ENCODE measurements around the gene FBXL14. TPM values are rescaled to one million over a fixed set of nuclear protein-coding genes. Genes with fewer than 3 reads are reported as not detected.
A peak's percentile ranks its signal among the peaks of the same experiment; 100 is the strongest.

The FBXL14 gene
- total RNA-seq, 2 donors from 2014 or later: 10.0 to 20.4 TPM

GRCh38 chr12:1539135-1539534 is 55.2 kb downstream of the FBXL14 start:
- no peaks in the 10 kb centered on the region for H3K36me3 ChIP-seq (ENCODE audit: control insufficient read depth, insufficient read depth, low read length)
- H3K27ac ChIP-seq (ENCODE audit: low read depth, low read length): no peak overlapping the region
- Mint-ChIP-seq H3K36me3 (ENCODE audit: low read depth) (peaks cover 4% of the 10 kb centered on the region), H3K27me3 (ENCODE audit: insufficient read depth) (peaks cover 52% of the 10 kb centered on the region), H3K4me3 (no peak overlapping the region), H3K4me1 (no peaks in the 10 kb centered on the region), H3K27ac (no peak overlapping the region), H3K9me3 (peaks cover 10% of the 10 kb centered on the region)
- no peak overlapping the region for H3K4me3 ChIP-seq (ENCODE audit: low read length)
- peaks cover 47% of the 10 kb centered on the region for H3K27me3 ChIP-seq (ENCODE audit: control insufficient read depth, insufficient read depth, low read length, poor library complexity, severe bottlenecking)
- 88 to 98% methylated on average over 4 to 11 of the region's 11 CpGs for WGBS, 2 experiments (ENCODE audit: insufficient coverage in 1 of 2, insufficient read length in 1 of 2)
- no peak overlapping the region for H3K9ac ChIP-seq (ENCODE audit: extremely low read depth, low read length, poor library complexity, severe bottlenecking)
- no peaks in the 10 kb centered on the region for H3K4me1 ChIP-seq (ENCODE audit: control insufficient read depth, insufficient read depth, low read length)
- DNase-seq: no peak
- TF ChIP-seq CTCF (conservative IDR thresholded peaks at IDR 0.05): no peak
- H3K9me3 ChIP-seq (ENCODE audit: control insufficient read depth, low read length): peaks cover 6% of the 10 kb centered on the region

GRCh38 chr12:1536817-1537216 is 57.6 kb downstream of the FBXL14 start:
- no peak for DNase-seq
- no peaks in the 10 kb centered on the region for H3K36me3 Mint-ChIP-seq (ENCODE audit: low read depth)

GRCh38 chr12:1534748-1535147 is 59.6 kb downstream of the FBXL14 start:
- H3K4me3 Mint-ChIP-seq: no peak overlapping the region
- peaks cover 82% of the 10 kb centered on the region for H3K27me3 ChIP-seq (ENCODE audit: control insufficient read depth, insufficient read depth, low read length, poor library complexity, severe bottlenecking)
- H3K4me1 Mint-ChIP-seq: peaks cover 4% of the 10 kb centered on the region

More at GRCh38 chr12:1536817-1537216, 57.6 kb downstream of the FBXL14 start:
- no peak overlapping the region for H3K4me3 ChIP-seq (ENCODE audit: low read length)
- peaks cover 75% of the 10 kb centered on the region for H3K27me3 Mint-ChIP-seq (ENCODE audit: insufficient read depth)
- no peaks in the 10 kb centered on the region for H3K4me1 ChIP-seq (ENCODE audit: control insufficient read depth, insufficient read depth, low read length)
- H3K9ac ChIP-seq (ENCODE audit: extremely low read depth, low read length, poor library complexity, severe bottlenecking): no peak overlapping the region
- WGBS, 2 experiments (ENCODE audit: insufficient coverage in 1 of 2, insufficient read length in 1 of 2): 90 to 92% methylated on average over 3 to 4 of the region's 4 CpGs
- no peaks in the 10 kb centered on the region for H3K9me3 Mint-ChIP-seq
- no peak overlapping the region for H3K27ac Mint-ChIP-seq
- no peak overlapping the region for H3K4me3 Mint-ChIP-seq
- peaks cover 70% of the 10 kb centered on the region for H3K27me3 ChIP-seq (ENCODE audit: control insufficient read depth, insufficient read depth, low read length, poor library complexity, severe bottlenecking)
- no peaks in the 10 kb centered on the region for H3K36me3 ChIP-seq (ENCODE audit: control insufficient read depth, insufficient read depth, low read length)
- no peaks in the 10 kb centered on the region for H3K9me3 ChIP-seq (ENCODE audit: control insufficient read depth, low read length)
- no peak overlapping the region for H3K27ac ChIP-seq (ENCODE audit: low read depth, low read length)
- no peak for TF ChIP-seq CTCF (conservative IDR thresholded peaks at IDR 0.05)
- H3K4me1 Mint-ChIP-seq: peaks cover 4% of the 10 kb centered on the region

More at GRCh38 chr12:1534748-1535147, 59.6 kb downstream of the FBXL14 start:
- Histone ChIP-seq H3K4me3 (ENCODE audit: low read length) (no peak overlapping the region), H3K27ac (ENCODE audit: low read depth, low read length) (no peak overlapping the region), H3K4me1 (ENCODE audit: control insufficient read depth, insufficient read depth, low read length) (no peaks in the 10 kb centered on the region), H3K9ac (ENCODE audit: extremely low read depth, low read length, poor library complexity, severe bottlenecking) (no peak overlapping the region), H3K9me3 (ENCODE audit: control insufficient read depth, low read length) (no peaks in the 10 kb centered on the region), H3K36me3 (ENCODE audit: control insufficient read depth, insufficient read depth, low read length) (no peaks in the 10 kb centered on the region)
- no peak for TF ChIP-seq CTCF (conservative IDR thresholded peaks at IDR 0.05)
- Mint-ChIP-seq H3K36me3 (ENCODE audit: low read depth) (no peaks in the 10 kb centered on the region), H3K27ac (no peak overlapping the region), H3K9me3 (no peaks in the 10 kb centered on the region), H3K27me3 (ENCODE audit: insufficient read depth) (peaks cover 82% of the 10 kb centered on the region)
- 94 to 100% methylated on average over 2 to 3 of the region's 3 CpGs for whole genome bisulfite sequencing, 2 experiments (ENCODE audit: insufficient coverage in 1 of 2, insufficient read length in 1 of 2)
- peak; percentile 37 for DNase-seq
